ENCODE data around the gene KDM8. TPM values are rescaled to one million over a fixed set of nuclear protein-coding genes. Genes with fewer than 3 reads are reported as not detected.

Gene KDM8
- total RNA-seq, 1 experiment from 2014 or later, result 15.5 TPM

GRCh38 chr16:27182906-27183405 lies 20.4 kb upstream of the KDM8 start:
- H4K91ac ChIP-seq (ENCODE audit: insufficient read length, low read depth, low read length), result no peak overlapping the region

More at GRCh38 chr16:27182906-27183405, 20.4 kb upstream of the KDM8 start:
- no CpG with 5 or more reads among the region's 7 CpGs for WGBS (ENCODE audit: extremely low coverage, insufficient read length, low lambda C conversion rate)
- no peaks in the 10 kb centered on the region; the same call in 1 of the 2 replicates for H3K27me3 Mint-ChIP-seq (ENCODE audit: low read depth)
- no peak overlapping the region for H2BK12ac ChIP-seq (ENCODE audit: insufficient read length, low read depth, low read length)
- H3K18ac ChIP-seq (ENCODE audit: insufficient read length, low read depth, low read length), result no peak overlapping the region
- no peak overlapping the region for H3K56ac ChIP-seq (ENCODE audit: insufficient read length, low read depth, low read length)
- no peak for TF ChIP-seq CTCF (conservative IDR thresholded peaks at IDR 0.05)
- no peak overlapping the region for H3K27ac ChIP-seq (ENCODE audit: insufficient read length, low read depth, low read length)
- no peak overlapping the region for H2BK15ac ChIP-seq (ENCODE audit: low read depth, low read length)
- no peak overlapping the region for H3K27ac Mint-ChIP-seq
- no peak overlapping the region for H2BK120ac ChIP-seq (ENCODE audit: low read depth, low read length, poor library complexity, severe bottlenecking)
- H2AK5ac ChIP-seq (ENCODE audit: insufficient read length, low read length), result no peak overlapping the region
- H2AFZ ChIP-seq (ENCODE audit: low read length), result no peak overlapping the region
- no peak for DNase-seq
- H3K4me2 ChIP-seq (ENCODE audit: insufficient read depth, insufficient read length, low read length), result no peak overlapping the region
- no peaks in the 10 kb centered on the region for H4K20me1 ChIP-seq (ENCODE audit: control insufficient read depth, insufficient read depth, insufficient read length)
- no peak overlapping the region for H3K4me3 Mint-ChIP-seq
- H2BK5ac ChIP-seq (ENCODE audit: insufficient read length, low read length), result no peak overlapping the region
- no peak overlapping the region for H3K9ac ChIP-seq (ENCODE audit: extremely low read depth, insufficient read length, low read length)
- no peaks in the 10 kb centered on the region for H3K9me3 Mint-ChIP-seq
- H3K9me3 ChIP-seq (ENCODE audit: control insufficient read depth, low read depth, low read length), result no peaks in the 10 kb centered on the region
- no peaks in the 10 kb centered on the region for H3K79me1 ChIP-seq (ENCODE audit: insufficient read depth, low read depth, low read length, poor library complexity, severe bottlenecking)
- no peak overlapping the region for H3K4ac ChIP-seq (ENCODE audit: low read depth, low read length)
- no peak overlapping the region for H2BK20ac ChIP-seq (ENCODE audit: low read depth, low read length, poor library complexity, severe bottlenecking)
- H3K27me3 ChIP-seq (ENCODE audit: insufficient read depth, low read length), result no peaks in the 10 kb centered on the region
- H3K23ac ChIP-seq (ENCODE audit: insufficient read length, low read depth, low read length), result no peak overlapping the region
- no peak overlapping the region for H3T11ph ChIP-seq (ENCODE audit: low read length)
- no peaks in the 10 kb centered on the region for H3K36me3 Mint-ChIP-seq (ENCODE audit: insufficient read depth in 1 of 3, low read depth in 3 of 3)
- no peak overlapping the region for H4K5ac ChIP-seq (ENCODE audit: insufficient read length, low read depth, low read length)
- peaks cover 8 to 16% of the 10 kb centered on the region in 2 experiments for H3K4me1 Mint-ChIP-seq
- no peak overlapping the region for H4K8ac ChIP-seq (replicated peaks; ENCODE audit: insufficient read length, low read depth, low read length)
- H3K79me2 ChIP-seq (ENCODE audit: insufficient read depth, low read length), result no peaks in the 10 kb centered on the region
- H3K4me1 ChIP-seq (ENCODE audit: insufficient read depth, low read length), result no peaks in the 10 kb centered on the region; the same call in 1 of the 2 replicates
- no peaks in the 10 kb centered on the region for H3K23me2 ChIP-seq (ENCODE audit: insufficient read length, low read depth, low read length, poor library complexity, severe bottlenecking)
- no peak overlapping the region for H3K14ac ChIP-seq (ENCODE audit: insufficient read depth, low read length)
